Fibroblast of peridontal ligament (primary cell): ENCODE measurements around the gene ADARB2.

Experiments used
- DNase-seq: peaks from one replicate; pipeline ENCODE4 v3.0.0-alpha.2; 2010; ENCODE audit errors: extremely low read depth

ADARB2 gene

GRCh38 chr10:1194161-1194560, 543.2 kb downstream of the ADARB2 start:
- no peak for DNase-seq

DNA sequence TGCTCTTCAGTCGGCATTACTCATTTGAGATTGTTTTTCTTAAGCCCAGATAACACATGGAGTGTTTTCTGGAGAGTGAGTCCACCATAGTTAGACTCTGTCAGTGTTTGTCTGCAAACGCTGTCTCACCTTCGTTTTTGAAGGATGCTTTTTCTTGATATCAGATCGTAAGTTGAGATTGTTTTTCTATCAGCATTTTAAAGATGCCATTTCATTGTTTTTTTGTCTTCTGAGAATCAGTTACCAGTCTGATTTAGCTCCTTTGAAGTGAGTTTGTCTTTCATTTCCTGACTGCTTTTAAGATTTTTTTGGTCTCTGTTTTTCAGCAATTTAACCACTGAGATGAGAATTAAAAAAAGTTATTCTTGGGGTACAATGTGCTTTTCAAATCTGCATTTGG, 543.8 kb downstream of the ADARB2 start:
- no peak for DNase-seq

- no peak for DNase-seq
Observed at GRCh38 chr10:1191752-1192151, 545.6 kb downstream of the ADARB2 start.

GRCh38 chr10:1190791-1191490, 546.4 kb downstream of the ADARB2 start:
- DNase-seq, result no peak

- no peak for DNase-seq
Observed at GRCh38 chr10:1190052-1190395, 547.3 kb downstream of the ADARB2 start.

DNA sequence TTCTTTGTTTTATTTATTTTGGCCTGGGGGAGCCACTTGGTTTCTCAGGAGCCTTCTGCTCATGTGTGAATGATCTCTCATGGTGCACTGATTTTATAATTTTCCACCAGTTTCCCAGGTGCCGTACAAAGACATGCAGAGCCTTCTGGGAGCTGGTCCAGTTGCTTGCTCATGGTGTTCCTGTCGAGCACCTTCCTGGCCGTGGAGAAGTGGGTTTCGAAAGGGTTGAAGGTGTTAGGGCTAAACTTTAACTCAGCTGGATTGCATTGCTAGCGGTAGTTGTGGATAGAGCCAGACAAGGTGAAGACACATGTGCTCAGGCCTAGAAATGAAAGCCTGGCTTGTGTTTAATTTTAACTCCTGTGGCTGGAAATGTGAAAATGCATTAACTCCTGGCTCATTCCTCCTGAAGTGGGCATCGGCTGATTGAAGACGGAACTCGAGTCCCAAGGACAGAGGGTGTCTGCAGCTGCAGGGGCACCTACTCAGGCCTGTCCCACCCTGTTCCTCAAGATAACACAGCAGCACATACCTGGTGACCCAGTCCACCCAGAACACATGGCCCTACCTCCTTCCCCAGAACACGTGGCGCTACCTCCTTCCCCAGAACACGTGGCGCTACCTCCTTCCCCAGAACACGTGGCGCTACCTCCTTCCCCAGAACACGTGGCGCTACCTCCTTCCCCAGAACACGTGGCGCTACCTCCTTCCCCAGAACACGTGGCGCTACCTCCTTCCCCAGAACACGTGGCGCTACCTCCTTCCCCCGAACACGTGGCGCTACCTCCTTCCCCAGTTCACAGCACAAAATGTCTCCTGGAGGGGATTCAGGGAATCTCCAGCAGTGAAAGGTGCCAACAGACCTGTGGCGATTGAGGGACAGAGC, 547.9 kb downstream of the ADARB2 start:
- DNase-seq, result no peak

DNA sequence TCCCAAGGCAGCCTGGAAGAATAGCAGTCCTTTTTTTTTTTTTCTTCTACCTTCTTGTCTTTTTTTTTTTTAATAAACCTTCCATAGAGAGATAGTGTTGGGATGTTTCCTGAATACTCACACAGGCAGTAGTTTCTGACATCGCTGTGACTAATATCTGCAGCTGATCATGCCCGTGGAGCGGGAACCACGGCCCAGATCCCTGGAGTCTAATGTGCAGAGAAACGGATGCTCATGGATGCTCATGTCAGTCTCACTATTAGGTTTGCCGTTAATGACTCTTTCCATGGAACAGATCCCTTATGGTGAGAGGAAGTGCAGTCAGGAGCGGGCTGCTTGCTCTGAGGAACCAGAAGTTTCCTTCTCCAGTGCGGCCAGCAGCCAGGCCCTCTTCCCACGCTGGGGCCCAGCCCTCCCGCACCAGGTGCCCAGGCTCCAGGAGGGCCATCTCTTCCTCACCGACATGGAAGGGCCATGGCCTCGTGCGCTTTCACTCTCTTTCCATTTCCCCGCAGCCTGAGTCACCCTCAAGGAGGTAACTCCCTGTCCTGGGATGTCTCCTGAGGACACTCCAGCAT, 548.7 kb downstream of the ADARB2 start:
- DNase-seq, result no peak

- DNase-seq, result no peak
Observed at GRCh38 chr10:1187855-1188557, 549.3 kb downstream of the ADARB2 start.

GRCh38 chr10:1187151-1187854, 550.0 kb downstream of the ADARB2 start:
- DNase-seq, result no peak

DNA sequence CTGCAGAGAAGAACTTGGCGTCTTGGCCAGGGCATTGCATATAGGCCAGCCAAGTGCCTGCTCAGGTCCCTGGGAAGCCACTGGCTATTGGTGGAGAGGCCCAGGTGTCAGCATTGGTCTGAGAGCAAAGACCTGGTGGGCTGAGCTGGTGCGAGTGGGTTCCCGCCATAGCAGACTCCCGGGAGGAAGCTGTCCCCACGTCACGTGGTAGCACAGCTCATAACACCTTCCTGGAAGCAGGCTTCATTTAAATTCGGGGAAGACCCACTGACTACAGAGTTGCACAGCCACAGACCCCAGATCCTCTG, 550.7 kb downstream of the ADARB2 start:
- DNase-seq, result no peak

- no peak for DNase-seq
Observed at GRCh38 chr10:1185911-1186682, 551.2 kb downstream of the ADARB2 start.

- no peak for DNase-seq
Observed at GRCh38 chr10:1184541-1185430, 552.5 kb downstream of the ADARB2 start.

- DNase-seq, result no peak
Observed at GRCh38 chr10:1183701-1184100, 553.6 kb downstream of the ADARB2 start.

DNA sequence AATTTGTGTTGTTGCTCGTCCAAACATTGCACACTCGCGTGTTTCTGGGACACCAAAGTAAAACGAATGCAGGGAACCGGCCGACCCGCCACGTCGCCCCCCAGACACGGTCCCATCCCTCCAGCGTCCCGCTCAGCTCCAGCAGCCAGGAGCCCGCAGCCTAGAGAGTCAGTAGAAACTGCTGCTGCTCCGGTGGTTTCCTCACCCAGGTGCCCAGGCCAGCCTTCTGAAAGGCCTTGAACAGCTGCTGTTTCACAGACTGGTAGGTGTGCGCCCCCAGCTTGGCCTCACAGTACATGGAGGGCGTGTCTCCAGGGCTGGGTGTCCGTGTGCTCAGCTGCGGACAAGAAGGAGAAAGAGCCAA, 554.3 kb downstream of the ADARB2 start:
- DNase-seq, result no peak

DNA sequence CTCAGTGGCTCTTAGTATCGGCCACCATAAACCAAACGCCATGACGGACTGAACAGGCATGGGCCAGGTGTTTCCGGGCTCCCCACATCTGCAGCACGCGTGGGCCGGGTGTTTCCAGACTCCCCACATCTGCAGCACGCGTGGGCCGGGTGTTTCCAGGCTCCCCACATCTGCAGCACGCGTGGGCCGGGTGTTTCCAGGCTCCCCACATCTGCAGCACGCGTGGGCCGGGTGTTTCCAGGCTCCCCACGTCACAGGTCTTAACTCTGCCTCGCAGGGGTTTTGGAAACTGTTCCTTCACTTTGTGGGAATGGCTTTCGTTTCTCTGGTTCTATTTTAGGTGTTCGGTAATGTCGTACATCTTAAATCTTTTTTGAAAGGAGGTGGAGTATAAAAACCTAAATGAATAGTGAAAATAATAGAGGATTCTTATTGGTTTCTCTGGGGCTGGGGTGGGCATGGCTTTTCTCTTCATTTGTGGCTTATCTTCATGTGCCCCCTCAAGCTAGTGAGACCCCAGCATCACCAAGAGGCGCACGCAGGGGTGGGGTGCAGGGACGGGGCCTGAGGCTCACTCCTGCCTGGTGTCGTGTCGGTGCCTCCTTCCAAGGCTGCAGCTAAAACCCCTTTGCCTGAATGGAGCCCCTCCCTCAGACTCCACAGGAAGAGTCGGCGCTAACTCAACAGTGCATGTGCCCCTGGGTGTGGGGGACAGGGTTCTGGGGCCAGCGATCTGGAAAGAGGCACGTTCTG, 554.9 kb downstream of the ADARB2 start:
- DNase-seq, result no peak

DNA sequence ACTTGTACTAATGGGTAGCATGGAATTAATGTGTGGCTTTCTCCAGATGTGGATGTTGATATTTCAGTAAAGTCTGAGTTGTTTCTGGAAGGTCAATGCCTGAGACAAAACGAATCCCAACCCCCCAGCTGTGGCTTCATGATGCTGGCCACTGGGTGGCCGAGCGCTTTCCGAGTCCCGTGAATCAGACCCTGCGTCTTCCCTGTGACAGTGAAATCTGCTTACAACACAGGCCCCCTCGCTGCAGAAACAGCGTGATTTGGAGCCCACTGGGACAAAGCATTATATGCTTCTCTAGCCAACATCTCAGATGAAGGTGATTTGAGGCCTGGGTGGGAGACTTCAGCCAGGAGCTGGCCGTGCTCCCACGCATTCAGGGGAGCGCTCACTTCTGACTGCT, 556.5 kb downstream of the ADARB2 start:
- no peak for DNase-seq

DNA sequence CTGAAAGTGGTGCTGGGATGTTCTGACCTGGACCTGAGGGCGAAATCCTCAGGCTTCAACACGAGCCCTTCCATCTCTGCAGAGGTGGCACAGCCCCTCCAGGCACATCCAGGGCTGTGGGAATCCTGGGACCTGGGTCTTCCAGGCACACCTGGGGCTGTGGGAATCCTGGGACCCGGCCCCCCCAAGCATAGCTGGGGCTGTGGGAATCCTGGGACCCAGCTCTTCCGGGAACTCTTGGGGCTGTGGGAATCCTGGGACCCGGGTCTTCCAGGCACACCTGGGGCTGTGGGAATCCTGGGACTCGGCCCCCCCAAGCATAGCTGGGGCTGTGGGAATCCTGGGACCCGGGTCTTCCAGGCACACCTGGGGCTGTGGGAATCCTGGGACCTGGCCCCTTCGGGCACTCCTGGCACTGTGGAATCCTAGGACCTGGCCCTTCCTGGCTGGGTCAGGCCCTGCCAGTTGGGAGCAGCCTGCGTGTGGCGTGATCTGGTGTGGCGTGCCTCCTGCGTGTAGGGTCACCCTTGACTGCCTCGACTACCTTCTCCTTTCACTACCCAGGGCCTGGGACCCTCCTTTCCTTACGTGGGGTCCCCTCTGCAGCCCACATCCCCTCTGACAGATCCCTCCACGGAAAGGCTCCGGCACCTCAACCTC, 557.1 kb downstream of the ADARB2 start:
- DNase-seq, result no peak

GRCh38 chr10:1179346-1180070, 557.8 kb downstream of the ADARB2 start:
- DNase-seq, result no peak
